Hepatocyte (in vitro differentiated cells): ENCODE data around the gene TEX30. TPM values are rescaled to one million over a fixed set of nuclear protein-coding genes. Genes with fewer than 3 reads are reported as not detected.

Experiments used
- DNase-seq: peaks from one replicate; pipeline ENCODE4 v3.0.0-alpha.2; 2016; ENCODE audit warnings: low spot score
- H2AFZ ChIP-seq: fragments of 200-600 bp; sonication (generic); 2 replicates; pipeline ENCODE4 v1.6.0; 2016; ENCODE audit warnings: antibody characterized with exemption, mild to moderate bottlenecking
- H3K27ac ChIP-seq: fragments of 200-600 bp; sonication (generic); 2 replicates; pipeline ENCODE4 v1.5.1; 2016; ENCODE audit warnings: mild to moderate bottlenecking
- H3K27me3 ChIP-seq: fragments of 200-600 bp; sonication (generic); 2 replicates; pipeline ENCODE4 v1.6.1; 2016
- H3K36me3 ChIP-seq: fragments of 200-600 bp; sonication (generic); replicated peaks from 2 replicates; pipeline ENCODE4 v1.5.1; 2016; ENCODE audit warnings: low read depth; ENCODE audit not compliant: insufficient read depth
- H3K4me1 ChIP-seq: fragments of 200-600 bp; sonication (generic); 2 replicates; pipeline ENCODE4 v1.5.1; 2016; ENCODE audit warnings: mild to moderate bottlenecking, moderate library complexity; ENCODE audit not compliant: insufficient read depth
- H3K4me2 ChIP-seq: fragments of 200-600 bp; sonication (generic); 2 replicates; pipeline ENCODE4 v1.6.0; 2016
- H3K4me3 ChIP-seq: fragments of 200-600 bp; sonication (generic); 2 replicates; pipeline ENCODE4 v1.5.1; 2016; ENCODE audit warnings: mild to moderate bottlenecking
- H3K79me2 ChIP-seq: fragments of 200-600 bp; sonication (generic); 2 replicates; pipeline ENCODE4 v1.6.0; 2017; ENCODE audit warnings: mild to moderate bottlenecking
- H3K9me2 ChIP-seq: fragments of 200-600 bp; sonication (generic); replicated peaks from 2 replicates; pipeline ENCODE4 v1.6.0; 2017; ENCODE audit warnings: mild to moderate bottlenecking; ENCODE audit not compliant: insufficient read depth
- H3K9me3 ChIP-seq: fragments of 200-600 bp; sonication (generic); 2 replicates; pipeline ENCODE4 v1.5.1; 2016; ENCODE audit warnings: low read depth, mild to moderate bottlenecking
- H4K20me1 ChIP-seq: fragments of 200-600 bp; sonication (generic); 2 replicates; pipeline ENCODE4 v1.6.0; 2016; ENCODE audit warnings: mild to moderate bottlenecking; ENCODE audit not compliant: insufficient read depth, poor library complexity, severe bottlenecking
- EZH2 ChIP-seq: fragments of 200-600 bp; sonication (generic); IDR thresholded peaks from 2 replicates; pipeline ENCODE4 v1.6.1; 2016; ENCODE audit warnings: antibody characterized with exemption, mild to moderate bottlenecking, borderline replicate concordance
- EZH2phosphoT487 ChIP-seq: fragments of 200-600 bp; sonication (generic); IDR thresholded peaks from one replicate; pipeline ENCODE4 v1.6.1; 2018; ENCODE audit warnings: antibody characterized with exemption, mild to moderate bottlenecking, low read depth, moderate library complexity; ENCODE audit not compliant: unreplicated experiment, severe bottlenecking
- WGBS: methylation state at CpG from one replicate; pipeline ENCODE4 v1.1.6; 2016; ENCODE audit warnings: low lambda C conversion rate; ENCODE audit errors: missing lambda C conversion rate; 5-methylcytosine and 5-hydroxymethylcytosine counted together
- polyA plus RNA-seq: library from polyadenylated mRNA; unstranded; fragments of >200 nt; fragmentation: Nextera tagmentation; extraction: Ambion mirVana; gene quantifications from 2 replicates; pipeline ENCODE4 v1.2.1, GENCODE V29; 2016
- total RNA-seq: library from RNA; depleted of rRNA; stranded (reverse); fragments of >200 nt; gene quantifications from 2 replicates; pipeline ENCODE4 v1.2.3, GENCODE V29; 2014
- TF ChIP-seq, protein P1 (sequence below): fragments of 200-600 bp; sonication (generic); IDR thresholded peaks from 2 replicates; pipeline ENCODE4 v1.5.1; 2016; ENCODE audit warnings: antibody characterized with exemption, mild to moderate bottlenecking; ENCODE audit not compliant: poor library complexity

TEX30 gene
- total and polyA plus RNA-seq, 2 experiments from 2014 or later, result 15.4 to 20.6 TPM

DNA sequence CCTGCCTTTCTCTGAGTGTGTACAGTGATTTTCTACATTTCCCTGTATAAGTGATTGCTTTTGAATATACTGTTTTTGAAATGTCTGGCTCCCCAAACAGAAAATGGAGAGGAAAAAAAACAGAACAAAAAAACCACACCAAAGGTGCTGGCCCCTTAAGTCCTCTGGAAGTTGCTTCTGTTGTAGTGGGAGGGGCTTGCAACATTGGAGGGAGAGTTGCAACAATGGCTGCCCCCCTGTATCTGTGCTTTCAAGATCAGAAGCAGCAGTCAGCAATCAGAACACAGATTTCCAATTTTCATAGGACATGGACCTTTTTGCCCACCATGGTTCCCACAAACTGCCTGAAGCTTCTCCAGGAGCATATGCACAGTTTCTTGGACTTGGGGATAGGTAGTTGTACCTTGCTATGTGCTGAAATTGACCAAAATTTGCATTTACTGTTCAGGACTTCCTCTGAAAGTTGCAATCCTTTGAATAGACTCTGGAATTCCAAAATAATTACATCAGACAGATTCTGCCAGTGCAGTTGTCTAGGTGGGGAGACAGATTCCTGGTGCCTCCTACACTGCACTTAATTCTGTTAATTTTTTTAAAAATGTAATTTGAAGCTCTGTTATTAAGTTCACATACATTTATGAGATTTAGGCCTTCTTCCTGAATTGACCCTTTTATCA is 39.2 kb upstream of the TEX30 start:
- no peak overlapping the region for H3K4me2 ChIP-seq
- H3K79me2 ChIP-seq, result peaks cover 55% of the 10 kb centered on the region
- H3K27me3 ChIP-seq, result no peaks in the 10 kb centered on the region
- no peak overlapping the region for H3K4me3 ChIP-seq
- no peaks in the 10 kb centered on the region for H3K4me1 ChIP-seq
- H3K9me3 ChIP-seq, result peaks cover 5% of the 10 kb centered on the region
- H3K27ac ChIP-seq, result no peak overlapping the region
- no peaks in the 10 kb centered on the region for H4K20me1 ChIP-seq
- no peak for DNase-seq
- H3K36me3 ChIP-seq, result no peaks in the 10 kb centered on the region
- TF ChIP-seq EZH2phosphoT487 (no peak), EZH2 (no peak)
- TF ChIP-seq, protein P1, sequence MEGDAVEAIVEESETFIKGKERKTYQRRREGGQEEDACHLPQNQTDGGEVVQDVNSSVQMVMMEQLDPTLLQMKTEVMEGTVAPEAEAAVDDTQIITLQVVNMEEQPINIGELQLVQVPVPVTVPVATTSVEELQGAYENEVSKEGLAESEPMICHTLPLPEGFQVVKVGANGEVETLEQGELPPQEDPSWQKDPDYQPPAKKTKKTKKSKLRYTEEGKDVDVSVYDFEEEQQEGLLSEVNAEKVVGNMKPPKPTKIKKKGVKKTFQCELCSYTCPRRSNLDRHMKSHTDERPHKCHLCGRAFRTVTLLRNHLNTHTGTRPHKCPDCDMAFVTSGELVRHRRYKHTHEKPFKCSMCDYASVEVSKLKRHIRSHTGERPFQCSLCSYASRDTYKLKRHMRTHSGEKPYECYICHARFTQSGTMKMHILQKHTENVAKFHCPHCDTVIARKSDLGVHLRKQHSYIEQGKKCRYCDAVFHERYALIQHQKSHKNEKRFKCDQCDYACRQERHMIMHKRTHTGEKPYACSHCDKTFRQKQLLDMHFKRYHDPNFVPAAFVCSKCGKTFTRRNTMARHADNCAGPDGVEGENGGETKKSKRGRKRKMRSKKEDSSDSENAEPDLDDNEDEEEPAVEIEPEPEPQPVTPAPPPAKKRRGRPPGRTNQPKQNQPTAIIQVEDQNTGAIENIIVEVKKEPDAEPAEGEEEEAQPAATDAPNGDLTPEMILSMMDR, result no peak
- H3K9me2 ChIP-seq, result no peaks in the 10 kb centered on the region
- H2AFZ ChIP-seq, result no peak overlapping the region

DNA sequence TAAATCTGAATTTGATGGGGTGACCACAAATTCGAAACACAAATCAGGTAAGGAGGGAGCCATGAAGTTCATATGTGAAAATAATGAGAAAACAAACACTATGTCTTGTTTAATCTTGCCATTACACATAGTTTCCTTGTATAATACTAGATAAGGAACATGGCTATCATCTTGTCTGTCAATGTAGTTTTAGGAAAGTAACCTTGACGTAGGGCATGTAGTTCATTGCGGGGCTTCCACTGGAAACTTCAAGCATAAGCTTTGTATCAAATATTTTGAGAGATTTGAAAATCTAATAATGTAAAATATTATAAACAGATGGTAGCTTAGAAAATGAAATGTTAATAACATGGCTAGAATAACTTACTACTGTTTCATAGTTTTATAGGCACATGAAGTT is 34.1 kb upstream of the TEX30 start:
- no peaks in the 10 kb centered on the region for H4K20me1 ChIP-seq
- no peaks in the 10 kb centered on the region for H3K4me1 ChIP-seq
- peaks cover 5% of the 10 kb centered on the region for H3K9me3 ChIP-seq
- DNase-seq, result no peak
- no peaks in the 10 kb centered on the region for H3K27me3 ChIP-seq
- H3K27ac ChIP-seq, result no peak overlapping the region
- peaks cover 80% of the 10 kb centered on the region for H3K79me2 ChIP-seq
- no peaks in the 10 kb centered on the region for H3K9me2 ChIP-seq
- H3K4me2 ChIP-seq, result no peak overlapping the region
- TF ChIP-seq, protein P1, result no peak
- WGBS, result 84% methylated on average over 3 of the region's 3 CpGs
- H2AFZ ChIP-seq, result no peak overlapping the region
- H3K4me3 ChIP-seq, result no peak overlapping the region
- no peaks in the 10 kb centered on the region for H3K36me3 ChIP-seq

DNA sequence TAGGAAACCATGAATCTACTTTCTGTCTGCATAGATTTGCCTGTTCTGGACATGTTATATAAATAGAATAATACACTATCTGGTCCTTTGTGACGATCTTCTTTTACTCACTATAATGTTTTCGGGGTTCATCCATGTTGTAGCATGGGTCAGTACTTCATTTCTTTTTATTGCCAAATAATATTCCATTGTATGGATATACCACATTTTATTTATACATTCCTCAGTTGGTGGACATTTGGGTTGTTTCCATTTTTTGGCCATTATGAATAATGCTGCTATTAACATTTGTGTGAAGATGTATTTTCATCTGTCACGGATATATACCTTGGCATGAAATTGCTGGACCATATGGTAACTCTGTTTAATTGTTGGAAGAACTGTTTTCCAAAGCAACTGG is 32.1 kb upstream of the TEX30 start:
- H3K4me1 ChIP-seq, result peaks cover 7% of the 10 kb centered on the region
- H3K9me3 ChIP-seq, result peaks cover 5% of the 10 kb centered on the region
- TF ChIP-seq, protein P1, result no peak
- TF ChIP-seq EZH2phosphoT487 (no peak), EZH2 (no peak)
- H3K27me3 ChIP-seq, result no peaks in the 10 kb centered on the region
- H3K36me3 ChIP-seq, result no peaks in the 10 kb centered on the region
- no peak overlapping the region for H3K4me2 ChIP-seq
- WGBS, result 97% methylated on average over 3 of the region's 3 CpGs
- H3K27ac ChIP-seq, result no peak overlapping the region
- H3K4me3 ChIP-seq, result no peak overlapping the region
- no peak for DNase-seq
- H3K9me2 ChIP-seq, result no peaks in the 10 kb centered on the region
- no peak overlapping the region for H2AFZ ChIP-seq
- no peaks in the 10 kb centered on the region for H4K20me1 ChIP-seq
- peaks cover 81% of the 10 kb centered on the region for H3K79me2 ChIP-seq
